ENCODE results near the gene DLG1. TPM values are rescaled to one million over a fixed set of nuclear protein-coding genes. Genes with fewer than 3 reads are reported as not detected.
"Not testable (repeated sequence)": the region's sequence is repeated elsewhere in the genome, so short reads cannot be mapped to it uniquely, and the experiment has no call there.

DLG1 gene
- polyA plus RNA-seq, 4 donors: 25.5 to 68.9 (median 39.7) TPM

- H3K4me1 ChIP-seq (ENCODE audit: control insufficient read depth in 3 of 3, insufficient read depth in 2 of 3, low read depth in 1 of 3, low read length in 2 of 3): peaks cover 0 to 5% (median 2%) of the 10 kb centered on the region in 3 donors
- WGBS, 3 donors: 74 to 90% (median 81%) methylated on average over 8 of the region's 8 CpGs
- FAIRE-seq: no peak
Measured at GRCh38 chr3:197292083-197292646, 6.2 kb downstream of the DLG1 start.

GRCh38 chr3:197289726-197290125 lies 8.7 kb downstream of the DLG1 start:
- no peak for DNase-seq
- no peaks in the 10 kb centered on the region for H3K27me3 ChIP-seq (ENCODE audit: control insufficient read depth in 3 of 3, insufficient read depth in 3 of 3, low read length in 3 of 3)
- H3K27ac ChIP-seq (ENCODE audit: low read depth in 1 of 3, low read length in 2 of 3): no peak overlapping the region
- peaks cover 0 to 4% of the 10 kb centered on the region in 2 donors for H3K9me3 ChIP-seq (ENCODE audit: control insufficient read depth in 2 of 2, insufficient read depth in 1 of 2, low read depth in 1 of 2, low read length in 1 of 2)
- peaks cover 3 to 22% (median 11%) of the 10 kb centered on the region in 3 donors for H3K36me3 ChIP-seq (ENCODE audit: control insufficient read depth in 3 of 3, insufficient read depth in 2 of 3, low read depth in 1 of 3, low read length in 3 of 3)
- peaks cover 0 to 5% (median 0%) of the 10 kb centered on the region in 3 donors for H3K4me1 ChIP-seq (ENCODE audit: control insufficient read depth in 3 of 3, insufficient read depth in 2 of 3, low read depth in 1 of 3, low read length in 2 of 3)
- no peak overlapping the region for H3K4me3 ChIP-seq (ENCODE audit: low read depth in 1 of 3, low read length in 3 of 3)
- FAIRE-seq: no peak

More at GRCh38 chr3:197292083-197292646, 6.2 kb downstream of the DLG1 start:
- no peaks in the 10 kb centered on the region for H3K27me3 ChIP-seq (ENCODE audit: control insufficient read depth in 3 of 3, insufficient read depth in 3 of 3, low read length in 3 of 3)
- H3K9me3 ChIP-seq (ENCODE audit: control insufficient read depth in 2 of 2, insufficient read depth in 1 of 2, low read depth in 1 of 2, low read length in 1 of 2): no peaks in the 10 kb centered on the region
- H3K36me3 ChIP-seq (ENCODE audit: control insufficient read depth in 3 of 3, insufficient read depth in 2 of 3, low read depth in 1 of 3, low read length in 3 of 3): peaks cover 3 to 13% (median 8%) of the 10 kb centered on the region in 3 donors
- no peak overlapping the region for H3K4me3 ChIP-seq (ENCODE audit: low read depth in 1 of 3, low read length in 3 of 3)
- no peak overlapping the region for H3K27ac ChIP-seq (ENCODE audit: low read depth in 1 of 3, low read length in 2 of 3)
- no peak for DNase-seq

- WGBS, 3 donors: 91 to 96% (median 94%) methylated on average over 2 of the region's 2 CpGs
- Histone ChIP-seq H3K9me3 (ENCODE audit: control insufficient read depth in 2 of 2, insufficient read depth in 1 of 2, low read depth in 1 of 2, low read length in 1 of 2) (peaks cover 0 to 4% of the 10 kb centered on the region in 2 donors), H3K27ac (ENCODE audit: low read depth in 1 of 3, low read length in 2 of 3) (no peak overlapping the region), H3K36me3 (ENCODE audit: control insufficient read depth in 3 of 3, insufficient read depth in 2 of 3, low read depth in 1 of 3, low read length in 3 of 3) (peaks cover 3 to 21% (median 6%) of the 10 kb centered on the region in 3 donors), H3K4me1 (ENCODE audit: control insufficient read depth in 3 of 3, insufficient read depth in 2 of 3, low read depth in 1 of 3, low read length in 2 of 3) (no peaks in the 10 kb centered on the region), H3K27me3 (ENCODE audit: control insufficient read depth in 3 of 3, insufficient read depth in 3 of 3, low read length in 3 of 3) (no peaks in the 10 kb centered on the region), H3K4me3 (ENCODE audit: low read depth in 1 of 3, low read length in 3 of 3) (no peak overlapping the region)
- FAIRE-seq (no peak), DNase-seq (peak in 1 of 2 donors; percentile 43)
Measured at GRCh38 chr3:197286678-197287077, 11.7 kb downstream of the DLG1 start.

GRCh38 chr3:197285557-197285956 lies 12.9 kb downstream of the DLG1 start:
- 94 to 98% (median 97%) methylated on average over 2 of the region's 2 CpGs for WGBS, 3 donors
- Histone ChIP-seq H3K9me3 (ENCODE audit: control insufficient read depth in 2 of 2, insufficient read depth in 1 of 2, low read depth in 1 of 2, low read length in 1 of 2) (peaks cover 0 to 9% of the 10 kb centered on the region in 2 donors), H3K4me3 (ENCODE audit: low read depth in 1 of 3, low read length in 3 of 3) (no peak overlapping the region), H3K27ac (ENCODE audit: low read depth in 1 of 3, low read length in 2 of 3) (no peak overlapping the region), H3K4me1 (ENCODE audit: control insufficient read depth in 3 of 3, insufficient read depth in 2 of 3, low read depth in 1 of 3, low read length in 2 of 3) (no peaks in the 10 kb centered on the region), H3K27me3 (ENCODE audit: control insufficient read depth in 3 of 3, insufficient read depth in 3 of 3, low read length in 3 of 3) (no peaks in the 10 kb centered on the region), H3K36me3 (ENCODE audit: control insufficient read depth in 3 of 3, insufficient read depth in 2 of 3, low read depth in 1 of 3, low read length in 3 of 3) (peaks cover 5 to 25% (median 6%) of the 10 kb centered on the region in 3 donors)
- FAIRE-seq (no peak), DNase-seq (no peak)

- Histone ChIP-seq H3K36me3 (ENCODE audit: control insufficient read depth in 3 of 3, insufficient read depth in 2 of 3, low read depth in 1 of 3, low read length in 3 of 3) (peaks cover 2 to 21% (median 6%) of the 10 kb centered on the region in 3 donors), H3K4me3 (ENCODE audit: low read depth in 1 of 3, low read length in 3 of 3) (no peak overlapping the region), H3K9me3 (ENCODE audit: control insufficient read depth in 2 of 2, insufficient read depth in 1 of 2, low read depth in 1 of 2, low read length in 1 of 2) (peaks cover 0 to 9% of the 10 kb centered on the region in 2 donors), H3K27me3 (ENCODE audit: control insufficient read depth in 3 of 3, insufficient read depth in 3 of 3, low read length in 3 of 3) (no peaks in the 10 kb centered on the region), H3K27ac (ENCODE audit: low read depth in 1 of 3, low read length in 2 of 3) (no peak overlapping the region), H3K4me1 (ENCODE audit: control insufficient read depth in 3 of 3, insufficient read depth in 2 of 3, low read depth in 1 of 3, low read length in 2 of 3) (no peaks in the 10 kb centered on the region)
- 87 to 94% (median 89%) methylated on average over 2 of the region's 2 CpGs for WGBS, 3 donors
- DNase-seq (no peak), FAIRE-seq (no peak)
Measured at GRCh38 chr3:197283045-197283444, 15.4 kb downstream of the DLG1 start.

GRCh38 chr3:197281849-197282248 lies 16.6 kb downstream of the DLG1 start:
- H3K36me3 ChIP-seq (ENCODE audit: control insufficient read depth in 3 of 3, insufficient read depth in 2 of 3, low read depth in 1 of 3, low read length in 3 of 3): peaks cover 2 to 27% (median 6%) of the 10 kb centered on the region in 3 donors
- 97 to 100% (median 98%) methylated on average over 1 of the region's 1 CpG for WGBS, 3 donors
- FAIRE-seq: no peak
- no peak overlapping the region for H3K27ac ChIP-seq (ENCODE audit: low read depth in 1 of 3, low read length in 2 of 3)
- H3K4me1 ChIP-seq (ENCODE audit: control insufficient read depth in 3 of 3, insufficient read depth in 2 of 3, low read depth in 1 of 3, low read length in 2 of 3): no peaks in the 10 kb centered on the region
- H3K9me3 ChIP-seq (ENCODE audit: control insufficient read depth in 2 of 2, insufficient read depth in 1 of 2, low read depth in 1 of 2, low read length in 1 of 2): peaks cover 0 to 9% of the 10 kb centered on the region in 2 donors
- no peak overlapping the region for H3K4me3 ChIP-seq (ENCODE audit: low read depth in 1 of 3, low read length in 3 of 3)
- no peaks in the 10 kb centered on the region for H3K27me3 ChIP-seq (ENCODE audit: control insufficient read depth in 3 of 3, insufficient read depth in 3 of 3, low read length in 3 of 3)
- no peak for DNase-seq

GRCh38 chr3:197280156-197280555 lies 18.3 kb downstream of the DLG1 start:
- Histone ChIP-seq H3K4me1 (ENCODE audit: control insufficient read depth in 3 of 3, insufficient read depth in 2 of 3, low read depth in 1 of 3, low read length in 2 of 3) (no peaks in the 10 kb centered on the region), H3K36me3 (ENCODE audit: control insufficient read depth in 3 of 3, insufficient read depth in 2 of 3, low read depth in 1 of 3, low read length in 3 of 3) (peaks cover 2 to 22% (median 3%) of the 10 kb centered on the region in 3 donors), H3K9me3 (ENCODE audit: control insufficient read depth in 2 of 2, insufficient read depth in 1 of 2, low read depth in 1 of 2, low read length in 1 of 2) (peaks cover 0 to 5% of the 10 kb centered on the region in 2 donors), H3K27me3 (ENCODE audit: control insufficient read depth in 3 of 3, insufficient read depth in 3 of 3, low read length in 3 of 3) (no peaks in the 10 kb centered on the region), H3K27ac (ENCODE audit: low read depth in 1 of 3, low read length in 2 of 3) (no peak overlapping the region), H3K4me3 (ENCODE audit: low read depth in 1 of 3, low read length in 3 of 3) (no peak overlapping the region)
- FAIRE-seq: no peak
- no peak for DNase-seq

- Histone ChIP-seq H3K4me1 (ENCODE audit: control insufficient read depth in 3 of 3, insufficient read depth in 2 of 3, low read depth in 1 of 3, low read length in 2 of 3) (peaks cover 0 to 2% (median 0%) of the 10 kb centered on the region in 3 donors), H3K4me3 (ENCODE audit: low read depth in 1 of 3, low read length in 3 of 3) (no peak overlapping the region), H3K36me3 (ENCODE audit: control insufficient read depth in 3 of 3, insufficient read depth in 2 of 3, low read depth in 1 of 3, low read length in 3 of 3) (peaks cover 2 to 22% (median 3%) of the 10 kb centered on the region in 3 donors), H3K27me3 (ENCODE audit: control insufficient read depth in 3 of 3, insufficient read depth in 3 of 3, low read length in 3 of 3) (no peaks in the 10 kb centered on the region), H3K9me3 (ENCODE audit: control insufficient read depth in 2 of 2, insufficient read depth in 1 of 2, low read depth in 1 of 2, low read length in 1 of 2) (peaks cover 0 to 5% of the 10 kb centered on the region in 2 donors), H3K27ac (ENCODE audit: low read depth in 1 of 3, low read length in 2 of 3) (no peak overlapping the region)
- FAIRE-seq: no peak
- no peak for DNase-seq
Measured at GRCh38 chr3:197278933-197279332, 19.5 kb downstream of the DLG1 start.

- not testable (repeated sequence) for H3K4me1 ChIP-seq (ENCODE audit: control insufficient read depth in 3 of 3, insufficient read depth in 2 of 3, low read depth in 1 of 3, low read length in 2 of 3); H3K9me3 ChIP-seq (ENCODE audit: control insufficient read depth in 2 of 2, insufficient read depth in 1 of 2, low read depth in 1 of 2, low read length in 1 of 2); DNase-seq; H3K4me3 ChIP-seq (ENCODE audit: low read depth in 1 of 3, low read length in 3 of 3); H3K27me3 ChIP-seq (ENCODE audit: control insufficient read depth in 3 of 3, insufficient read depth in 3 of 3, low read length in 3 of 3); FAIRE-seq; H3K27ac ChIP-seq (ENCODE audit: low read depth in 1 of 3, low read length in 2 of 3)
- H3K36me3 ChIP-seq (ENCODE audit: control insufficient read depth in 3 of 3, insufficient read depth in 2 of 3, low read depth in 1 of 3, low read length in 3 of 3): peaks cover 1 to 20% (median 2%) of the 10 kb centered on the region in 3 donors
- WGBS, 3 donors: 97 to 98% (median 98%) methylated on average over 8 of the region's 8 CpGs
Measured at GRCh38 chr3:197276808-197277207, 21.6 kb downstream of the DLG1 start.

Data from small intestine (tissue), 7 donors.